Measurements from ENCODE around the gene TNFAIP8. TPM values are rescaled to one million over a fixed set of nuclear protein-coding genes. Genes with fewer than 3 reads are reported as not detected.

Gene TNFAIP8
- total RNA-seq, 6 experiments from 2014 or later = 8.0 to 13.9 (median 10.5) TPM

GRCh38 chr5:119313197-119313596 lies 42.6 kb upstream of the TNFAIP8 start:
- Mint-ChIP-seq H3K4me1 (ENCODE audit: low read depth) (peaks cover 21% of the 10 kb centered on the region), H3K36me3 (ENCODE audit: low read depth) (no peaks in the 10 kb centered on the region), H3K27me3 (ENCODE audit: insufficient read depth) (no peaks in the 10 kb centered on the region), H3K27ac (no peak overlapping the region), H3K9me3 (no peaks in the 10 kb centered on the region), H3K4me3 (no peak overlapping the region)
- no peak for TF ChIP-seq CTCF (IDR thresholded peaks at IDR 0.05)
- no peak for DNase-seq

DNA sequence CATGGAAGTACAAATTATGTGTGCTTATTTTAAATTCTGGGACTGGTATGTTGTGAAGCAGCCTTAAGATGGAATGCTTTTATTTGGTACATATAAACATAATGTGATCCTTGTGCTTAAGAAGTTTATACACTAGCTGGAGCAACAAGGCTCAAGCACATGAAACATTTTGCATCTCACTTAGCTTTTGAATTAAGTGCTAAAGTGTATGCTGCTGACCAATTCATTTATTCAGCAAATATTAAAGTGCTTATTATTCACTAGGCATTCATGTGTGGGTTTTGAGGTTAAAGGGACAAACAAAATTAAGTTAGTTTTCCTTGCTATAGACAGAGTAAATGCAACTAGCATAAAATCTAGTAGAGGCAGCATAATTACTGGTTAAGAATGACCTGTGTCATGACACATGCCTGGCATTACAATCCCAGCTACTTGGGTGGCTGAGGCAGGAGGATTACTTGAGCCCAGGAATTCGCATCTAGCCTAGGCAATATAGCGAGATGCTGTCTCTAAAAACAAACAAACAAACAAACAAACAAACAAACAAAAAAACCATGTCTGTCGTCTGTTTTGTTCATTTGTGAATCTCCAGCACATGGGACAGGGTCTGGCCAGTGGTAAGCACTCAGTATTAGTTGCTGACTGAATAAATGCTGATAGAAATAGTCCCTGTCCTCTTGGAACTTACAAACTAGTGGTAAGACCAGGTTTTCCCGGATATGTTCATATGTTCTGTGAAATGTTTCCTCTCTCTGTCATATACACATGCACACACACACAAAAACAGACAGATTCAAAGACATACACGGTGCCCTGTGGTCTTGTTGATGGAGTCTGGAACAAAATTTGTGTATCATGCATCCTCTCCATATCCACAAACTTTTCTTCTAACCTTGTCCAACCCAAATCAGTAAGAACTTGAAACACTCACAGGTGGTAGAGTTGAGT lies 41.9 kb upstream of the TNFAIP8 start:
- Mint-ChIP-seq H3K27me3 (ENCODE audit: insufficient read depth) (no peaks in the 10 kb centered on the region), H3K4me1 (ENCODE audit: low read depth) (peaks cover 21% of the 10 kb centered on the region), H3K4me3 (no peak overlapping the region), H3K27ac (no peak overlapping the region), H3K36me3 (ENCODE audit: low read depth) (no peaks in the 10 kb centered on the region), H3K9me3 (no peaks in the 10 kb centered on the region)
- no peak for TF ChIP-seq CTCF (IDR thresholded peaks at IDR 0.05)
- DNase-seq = no peak

DNA sequence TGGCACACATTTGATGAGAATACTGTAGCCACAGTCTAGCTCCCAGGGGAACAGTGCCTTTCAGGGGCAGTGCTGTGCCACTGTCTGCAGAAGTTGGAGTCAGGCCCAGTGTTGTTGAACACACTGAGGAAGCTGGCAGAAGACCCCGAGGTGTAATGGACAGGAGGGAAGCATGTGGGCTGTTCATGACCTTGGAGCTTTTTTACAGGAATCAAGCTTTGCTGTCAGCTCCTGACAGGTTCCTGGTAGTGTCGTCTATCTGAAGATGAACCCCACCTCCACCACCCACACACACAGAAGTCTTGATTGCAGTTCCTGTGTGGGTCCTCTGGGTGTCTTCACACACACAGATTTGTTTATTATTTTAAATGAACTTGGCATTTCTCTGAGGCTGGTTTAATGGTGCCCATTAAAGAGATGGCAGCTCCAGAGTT lies 40.3 kb upstream of the TNFAIP8 start:
- Mint-ChIP-seq H3K27me3 (ENCODE audit: insufficient read depth) (no peaks in the 10 kb centered on the region), H3K9me3 (no peaks in the 10 kb centered on the region), H3K36me3 (ENCODE audit: low read depth) (no peaks in the 10 kb centered on the region), H3K4me1 (ENCODE audit: low read depth) (peaks cover 21% of the 10 kb centered on the region), H3K4me3 (no peak overlapping the region), H3K27ac (no peak overlapping the region)
- DNase-seq = no peak
- TF ChIP-seq CTCF (IDR thresholded peaks at IDR 0.05) = peak; percentile 51

DNA sequence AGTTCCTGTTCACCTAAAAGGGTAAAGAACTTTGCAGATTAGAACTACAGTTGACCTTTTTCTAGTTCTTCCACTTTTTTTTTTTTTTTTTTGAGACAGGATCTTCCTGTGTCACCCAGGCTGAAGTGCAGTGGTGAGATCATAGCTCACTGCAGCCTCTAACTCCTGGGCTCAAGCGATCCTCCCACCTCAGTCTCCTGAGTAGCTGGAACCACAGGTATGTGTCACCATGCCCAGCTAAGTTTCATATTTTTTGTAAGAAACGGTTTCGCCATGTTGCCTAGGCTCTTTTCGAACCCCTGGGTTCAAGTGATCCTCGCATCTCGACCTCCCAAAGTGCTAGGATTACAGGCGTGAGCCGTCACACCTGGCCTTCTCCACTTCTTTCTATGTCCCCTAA lies 39.7 kb upstream of the TNFAIP8 start:
- Mint-ChIP-seq H3K9me3 (no peaks in the 10 kb centered on the region), H3K4me1 (ENCODE audit: low read depth) (peaks cover 21% of the 10 kb centered on the region), H3K27me3 (ENCODE audit: insufficient read depth) (no peaks in the 10 kb centered on the region), H3K27ac (no peak overlapping the region), H3K36me3 (ENCODE audit: low read depth) (no peaks in the 10 kb centered on the region), H3K4me3 (no peak overlapping the region)
- DNase-seq = no peak
- TF ChIP-seq CTCF (IDR thresholded peaks at IDR 0.05) = no peak

DNA sequence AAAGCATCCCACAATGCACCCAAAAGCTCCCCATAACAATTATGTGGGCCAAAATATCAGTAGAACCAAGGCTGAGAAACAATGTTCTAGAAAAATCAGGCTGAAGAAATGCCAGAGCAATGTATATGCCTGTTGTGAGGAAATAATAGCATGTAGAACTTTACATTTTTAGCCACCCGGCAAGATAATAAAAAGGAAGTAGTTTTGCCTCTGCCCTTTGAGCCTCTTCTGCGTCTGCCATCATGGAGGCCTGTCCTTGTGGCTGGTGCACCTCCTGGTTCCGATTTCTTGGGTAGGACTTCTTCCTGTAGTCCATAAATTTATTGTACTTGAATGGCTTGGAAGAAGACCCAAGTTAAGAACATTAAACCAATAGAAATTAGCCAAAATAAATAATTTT lies 38.9 kb upstream of the TNFAIP8 start:
- no peak overlapping the region for H3K4me3 Mint-ChIP-seq
- no peaks in the 10 kb centered on the region for H3K27me3 Mint-ChIP-seq (ENCODE audit: insufficient read depth)
- no peaks in the 10 kb centered on the region for H3K9me3 Mint-ChIP-seq
- H3K4me1 Mint-ChIP-seq (ENCODE audit: low read depth) = peaks cover 26% of the 10 kb centered on the region
- no peaks in the 10 kb centered on the region for H3K36me3 Mint-ChIP-seq (ENCODE audit: low read depth)
- no peak for DNase-seq
- H3K27ac Mint-ChIP-seq = no peak overlapping the region
- TF ChIP-seq CTCF (IDR thresholded peaks at IDR 0.05) = no peak

All from HFFc6 (cell line).